ENCODE results near the gene CTAG1A. TPM values are rescaled to one million over a fixed set of nuclear protein-coding genes. Genes with fewer than 3 reads are reported as not detected.

The CTAG1A gene
- total RNA-seq, 4 donors from 2014 or later, result not detected

DNA sequence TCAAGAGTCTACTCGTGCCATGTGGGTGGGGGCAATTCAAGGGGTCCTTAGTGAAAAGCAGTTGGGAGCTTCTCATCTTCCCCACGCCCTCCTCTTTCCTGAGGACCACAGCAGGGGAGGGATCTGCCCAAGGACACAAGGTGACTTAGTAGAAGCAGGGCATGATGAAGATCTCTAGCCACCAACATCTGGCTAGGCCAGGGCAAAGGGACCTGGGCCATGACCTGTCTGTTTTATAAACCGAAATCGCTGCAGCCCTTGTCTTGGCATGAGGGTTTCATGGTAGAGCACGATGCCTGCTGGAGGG is 43.4 kb upstream of the CTAG1A start:
- TF ChIP-seq EP300 (IDR thresholded peaks at IDR 0.05; ENCODE audit: low read depth) (no peak), POLR2AphosphoS5 (IDR thresholded peaks at IDR 0.05) (no peak), POLR2A (IDR thresholded peaks at IDR 0.05) (no peak)
- TF ChIP-seq, protein P1, sequence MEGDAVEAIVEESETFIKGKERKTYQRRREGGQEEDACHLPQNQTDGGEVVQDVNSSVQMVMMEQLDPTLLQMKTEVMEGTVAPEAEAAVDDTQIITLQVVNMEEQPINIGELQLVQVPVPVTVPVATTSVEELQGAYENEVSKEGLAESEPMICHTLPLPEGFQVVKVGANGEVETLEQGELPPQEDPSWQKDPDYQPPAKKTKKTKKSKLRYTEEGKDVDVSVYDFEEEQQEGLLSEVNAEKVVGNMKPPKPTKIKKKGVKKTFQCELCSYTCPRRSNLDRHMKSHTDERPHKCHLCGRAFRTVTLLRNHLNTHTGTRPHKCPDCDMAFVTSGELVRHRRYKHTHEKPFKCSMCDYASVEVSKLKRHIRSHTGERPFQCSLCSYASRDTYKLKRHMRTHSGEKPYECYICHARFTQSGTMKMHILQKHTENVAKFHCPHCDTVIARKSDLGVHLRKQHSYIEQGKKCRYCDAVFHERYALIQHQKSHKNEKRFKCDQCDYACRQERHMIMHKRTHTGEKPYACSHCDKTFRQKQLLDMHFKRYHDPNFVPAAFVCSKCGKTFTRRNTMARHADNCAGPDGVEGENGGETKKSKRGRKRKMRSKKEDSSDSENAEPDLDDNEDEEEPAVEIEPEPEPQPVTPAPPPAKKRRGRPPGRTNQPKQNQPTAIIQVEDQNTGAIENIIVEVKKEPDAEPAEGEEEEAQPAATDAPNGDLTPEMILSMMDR (IDR thresholded peaks at IDR 0.05), result no peak
- in situ Hi-C loops (cut with MboI; ENCODE audit: low pct_ligation_motif_present in 1 of 4, low pct_unique_long_range_greater_than_20kb in 1 of 4, low sequenced_read_pairs in 3 of 4) (loop anchor here in 3 of 4 donors (25.0 kb wide), 3 partner anchors 129 to 1579 kb away; partner anchors contain the start of genes DNASE1L1 (in 3 of the 3), TAFAZZIN (in 3 of the 3), HCFC1 (in 1 of the 3) and TMEM187 (in 1 of the 3)), intact Hi-C loops (cut with DNase I; ENCODE audit: low total_unique reads) (no loop called here)
- Histone ChIP-seq H3K4me1 (peaks cover 0 to 14% (median 4%) of the 10 kb centered on the region in 4 donors), H3K27me3 (no peaks in the 10 kb centered on the region), H3K9me3 (no peaks in the 10 kb centered on the region), H3K27ac (peak overlapping the region; percentile 39 to 69 (median 64)), H3K36me3 (no peaks in the 10 kb centered on the region), H3K4me3 (no peak overlapping the region)
- DNase-seq, result no peak
- WGBS, 2 donors (ENCODE audit: low coverage in 1 of 2), result 76% methylated on average over 5 of the region's 5 CpGs; no CpG with 5 or more reads in 1 of the 2 donors

DNA sequence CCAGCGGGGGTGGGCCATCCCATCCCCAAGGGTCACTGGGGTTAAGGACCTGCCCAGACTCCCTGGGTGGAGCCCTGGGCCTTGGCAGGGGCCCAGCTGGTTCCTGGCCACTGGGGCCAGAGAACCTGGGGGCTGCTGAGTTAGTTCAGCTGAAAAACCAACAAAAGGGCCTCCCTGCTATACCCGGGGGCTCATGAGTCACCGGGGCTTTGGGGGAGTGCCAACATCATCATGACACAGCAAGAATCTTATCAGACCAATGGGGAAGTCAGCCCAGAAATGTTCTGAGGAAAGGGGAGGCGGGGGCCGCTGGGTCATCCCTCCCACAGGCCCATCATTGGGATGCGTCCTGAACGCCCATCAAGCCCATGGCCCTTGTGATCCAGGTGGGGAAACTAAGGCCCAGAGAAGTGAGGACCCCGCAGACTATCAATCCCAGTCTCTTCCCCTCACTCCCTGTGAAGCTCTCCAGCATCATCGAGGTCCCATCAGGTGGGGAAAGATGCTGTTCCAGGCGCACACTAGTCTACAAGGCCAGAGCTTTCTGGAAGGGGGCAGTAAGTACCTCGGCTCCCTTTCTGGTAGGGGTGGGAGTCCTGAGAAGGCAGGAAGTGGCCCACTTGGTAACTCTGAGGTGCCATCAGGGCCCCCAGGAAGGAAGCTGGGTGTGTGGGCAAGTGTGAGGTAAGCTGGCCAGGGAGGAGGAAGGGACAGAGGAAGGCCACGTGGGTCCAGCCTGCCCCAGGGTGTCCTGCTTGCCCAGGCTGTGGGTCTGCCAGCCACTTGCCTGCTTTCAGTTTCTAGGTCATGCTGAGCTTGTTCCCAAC is 42.8 kb upstream of the CTAG1A start:
- Histone ChIP-seq H3K36me3 (no peaks in the 10 kb centered on the region), H3K4me3 (no peak overlapping the region), H3K27ac (peak overlapping the region; percentile 39 to 69 (median 64)), H3K9me3 (no peaks in the 10 kb centered on the region), H3K4me1 (peaks cover 0 to 14% (median 4%) of the 10 kb centered on the region in 4 donors), H3K27me3 (no peaks in the 10 kb centered on the region)
- peak; percentile 49 for DNase-seq
- intact Hi-C loops (cut with DNase I; ENCODE audit: low total_unique reads) (no loop called here), in situ Hi-C loops (cut with MboI; ENCODE audit: low pct_ligation_motif_present in 1 of 4, low pct_unique_long_range_greater_than_20kb in 1 of 4, low sequenced_read_pairs in 3 of 4) (loop anchor here in 3 of 4 donors (25.0 kb wide), 3 partner anchors 130 to 1580 kb away; partner anchors contain the start of genes DNASE1L1 (in 3 of the 3), TAFAZZIN (in 3 of the 3), HCFC1 (in 1 of the 3) and TMEM187 (in 1 of the 3))
- TF ChIP-seq, protein P1 (IDR thresholded peaks at IDR 0.05), result no peak
- no peak for TF ChIP-seq EP300 (IDR thresholded peaks at IDR 0.05; ENCODE audit: low read depth)
- no peak for TF ChIP-seq POLR2AphosphoS5 (IDR thresholded peaks at IDR 0.05)
- no peak for TF ChIP-seq POLR2A (IDR thresholded peaks at IDR 0.05)
- 62% methylated on average over 12 of the region's 12 CpGs; no CpG with 5 or more reads in 1 of the 2 donors for WGBS, 2 donors (ENCODE audit: low coverage in 1 of 2)

DNA sequence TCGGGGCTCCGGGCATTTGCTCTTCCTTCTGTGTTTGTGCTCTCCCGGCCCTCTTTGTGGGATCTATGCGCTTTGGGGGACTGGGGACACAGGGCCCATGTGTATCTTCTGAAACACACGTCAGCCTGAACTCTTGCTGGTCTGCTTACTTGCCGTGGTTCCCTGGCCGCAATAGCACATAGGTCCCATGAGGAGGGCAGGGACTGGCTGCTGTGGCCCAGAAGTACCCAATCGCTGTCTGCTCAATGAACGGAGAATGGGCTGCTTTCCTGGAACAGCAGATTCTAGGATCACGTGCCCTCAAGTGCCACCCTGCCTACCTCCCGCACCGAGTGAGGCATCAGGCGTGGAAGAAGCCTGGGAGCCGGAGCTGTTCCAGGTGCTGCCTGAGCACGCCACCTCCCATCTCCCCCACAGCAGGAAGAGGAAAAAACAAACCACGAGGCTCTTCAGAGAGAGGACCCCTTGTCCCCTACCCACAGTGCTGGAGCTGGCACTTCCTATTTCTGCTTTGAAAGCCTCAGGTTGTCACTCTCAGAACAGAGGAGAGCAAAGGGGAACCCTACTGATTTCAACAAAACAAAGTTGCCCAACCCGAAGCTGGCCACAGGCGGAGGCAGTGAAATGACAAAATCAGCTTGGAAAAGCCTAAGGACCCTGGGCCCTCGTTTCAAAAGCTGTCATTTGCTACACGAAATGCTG is 42.1 kb upstream of the CTAG1A start:
- in situ Hi-C loops (cut with MboI; ENCODE audit: low pct_ligation_motif_present in 1 of 4, low pct_unique_long_range_greater_than_20kb in 1 of 4, low sequenced_read_pairs in 3 of 4) (loop anchor here in 3 of 4 donors (25.0 kb wide), 3 partner anchors 131 to 1581 kb away; partner anchors contain the start of genes DNASE1L1 (in 3 of the 3), TAFAZZIN (in 3 of the 3), HCFC1 (in 1 of the 3) and TMEM187 (in 1 of the 3)), intact Hi-C loops (cut with DNase I; ENCODE audit: low total_unique reads) (no loop called here)
- Histone ChIP-seq H3K4me1 (peaks cover 0 to 14% (median 4%) of the 10 kb centered on the region in 4 donors), H3K36me3 (no peaks in the 10 kb centered on the region), H3K27me3 (no peaks in the 10 kb centered on the region), H3K4me3 (no peak overlapping the region), H3K9me3 (no peaks in the 10 kb centered on the region), H3K27ac (peak overlapping the region; percentile 39 to 69 (median 64))
- DNase-seq, result no peak
- TF ChIP-seq, protein P1 (IDR thresholded peaks at IDR 0.05), result no peak
- TF ChIP-seq EP300 (IDR thresholded peaks at IDR 0.05; ENCODE audit: low read depth) (no peak), POLR2A (IDR thresholded peaks at IDR 0.05) (no peak), POLR2AphosphoS5 (IDR thresholded peaks at IDR 0.05) (no peak)
- 68 to 100% methylated on average over 2 to 20 of the region's 20 CpGs for WGBS, 2 donors (ENCODE audit: low coverage in 1 of 2)

Data from transverse colon (tissue), 4 donors.